ENCODE results near the gene HS3ST4. TPM values are rescaled to one million over a fixed set of nuclear protein-coding genes. Genes with fewer than 3 reads are reported as not detected.

Gene HS3ST4
- total and polyA plus RNA-seq, 2 experiments from 2014 or later, result 0.44 to 2.1 TPM

DNA sequence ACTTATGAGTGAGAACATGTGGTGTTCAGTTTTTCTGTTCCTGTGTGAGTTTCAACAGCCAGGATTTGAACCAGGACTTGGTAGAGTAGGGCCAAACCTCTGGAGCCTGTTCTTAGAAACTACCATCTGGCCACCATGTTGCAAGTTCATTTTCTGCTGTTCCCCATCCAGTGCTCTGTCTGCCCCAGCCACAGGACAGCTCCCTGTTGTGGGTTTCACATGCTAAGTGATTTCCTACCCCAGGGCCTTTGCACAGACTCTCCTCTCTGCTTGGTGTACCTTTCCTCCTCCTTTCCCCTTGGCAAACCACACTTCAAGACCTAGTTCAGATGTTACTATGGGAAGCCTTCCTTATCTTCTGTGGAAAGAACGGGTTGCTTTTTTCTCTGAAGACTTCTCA is 79.5 kb downstream of the HS3ST4 start:
- Histone ChIP-seq H2AFZ (no peak overlapping the region), H3K27me3 (ENCODE audit: insufficient read depth) (no peaks in the 10 kb centered on the region), H4K20me1 (replicated peaks; ENCODE audit: insufficient read depth) (no peaks in the 10 kb centered on the region), H3K4me2 (no peak overlapping the region), H3K27ac (ENCODE audit: low read depth) (no peak overlapping the region), H3K4me3 (no peak overlapping the region), H3K9me2 (ENCODE audit: insufficient read depth) (no peaks in the 10 kb centered on the region), H3K4me1 (ENCODE audit: insufficient read depth) (no peaks in the 10 kb centered on the region), H3F3A (replicated peaks; ENCODE audit: low read depth) (no peaks in the 10 kb centered on the region), H3K36me3 (ENCODE audit: insufficient read depth) (no peaks in the 10 kb centered on the region), H3K79me2 (replicated peaks; ENCODE audit: insufficient read depth) (no peaks in the 10 kb centered on the region)
- Mint-ChIP-seq H3K9me3 (peaks cover 84% of the 10 kb centered on the region), H3K27ac (no peak overlapping the region), H3K27me3 (ENCODE audit: insufficient read depth, low read depth, poor library complexity) (peaks cover 3% of the 10 kb centered on the region), H3K36me3 (ENCODE audit: low read depth) (peaks cover 11% of the 10 kb centered on the region; the same call in 2 of the 3 replicates), H3K4me1 (peaks cover 8% of the 10 kb centered on the region), H3K4me3 (no peak overlapping the region)
- ATAC-seq, result no peak
- no peak for DNase-seq (ENCODE audit: low spot score)
- no peak for TF ChIP-seq JUNB (IDR thresholded peaks at IDR 0.05; ENCODE audit: unreplicated experiment)
- TF ChIP-seq EZH2phosphoT487 (IDR thresholded peaks at IDR 0.05; ENCODE audit: unreplicated experiment), result no peak
- no peak for TF ChIP-seq CREB1 (CRISPR knock-in tag; IDR thresholded peaks at IDR 0.05; ENCODE audit: low read depth)
- no peak for TF ChIP-seq NANOG (IDR thresholded peaks at IDR 0.05; ENCODE audit: borderline replicate concordance)
- TF ChIP-seq ZNF114 (CRISPR knock-in tag; IDR thresholded peaks at IDR 0.05), result no peak
- no peak for TF ChIP-seq STAT1 (IDR thresholded peaks at IDR 0.05; ENCODE audit: unreplicated experiment)
- TF ChIP-seq, protein P1, sequence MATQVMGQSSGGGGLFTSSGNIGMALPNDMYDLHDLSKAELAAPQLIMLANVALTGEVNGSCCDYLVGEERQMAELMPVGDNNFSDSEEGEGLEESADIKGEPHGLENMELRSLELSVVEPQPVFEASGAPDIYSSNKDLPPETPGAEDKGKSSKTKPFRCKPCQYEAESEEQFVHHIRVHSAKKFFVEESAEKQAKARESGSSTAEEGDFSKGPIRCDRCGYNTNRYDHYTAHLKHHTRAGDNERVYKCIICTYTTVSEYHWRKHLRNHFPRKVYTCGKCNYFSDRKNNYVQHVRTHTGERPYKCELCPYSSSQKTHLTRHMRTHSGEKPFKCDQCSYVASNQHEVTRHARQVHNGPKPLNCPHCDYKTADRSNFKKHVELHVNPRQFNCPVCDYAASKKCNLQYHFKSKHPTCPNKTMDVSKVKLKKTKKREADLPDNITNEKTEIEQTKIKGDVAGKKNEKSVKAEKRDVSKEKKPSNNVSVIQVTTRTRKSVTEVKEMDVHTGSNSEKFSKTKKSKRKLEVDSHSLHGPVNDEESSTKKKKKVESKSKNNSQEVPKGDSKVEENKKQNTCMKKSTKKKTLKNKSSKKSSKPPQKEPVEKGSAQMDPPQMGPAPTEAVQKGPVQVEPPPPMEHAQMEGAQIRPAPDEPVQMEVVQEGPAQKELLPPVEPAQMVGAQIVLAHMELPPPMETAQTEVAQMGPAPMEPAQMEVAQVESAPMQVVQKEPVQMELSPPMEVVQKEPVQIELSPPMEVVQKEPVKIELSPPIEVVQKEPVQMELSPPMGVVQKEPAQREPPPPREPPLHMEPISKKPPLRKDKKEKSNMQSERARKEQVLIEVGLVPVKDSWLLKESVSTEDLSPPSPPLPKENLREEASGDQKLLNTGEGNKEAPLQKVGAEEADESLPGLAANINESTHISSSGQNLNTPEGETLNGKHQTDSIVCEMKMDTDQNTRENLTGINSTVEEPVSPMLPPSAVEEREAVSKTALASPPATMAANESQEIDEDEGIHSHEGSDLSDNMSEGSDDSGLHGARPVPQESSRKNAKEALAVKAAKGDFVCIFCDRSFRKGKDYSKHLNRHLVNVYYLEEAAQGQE (IDR thresholded peaks at IDR 0.05; ENCODE audit: unreplicated experiment), result no peak
- TF ChIP-seq EZH2 (IDR thresholded peaks at IDR 0.05; ENCODE audit: low read depth, unreplicated experiment), result no peak
- TF ChIP-seq ZNF331 (CRISPR knock-in tag; IDR thresholded peaks at IDR 0.05; ENCODE audit: low read depth), result no peak
- TF ChIP-seq, protein P2, sequence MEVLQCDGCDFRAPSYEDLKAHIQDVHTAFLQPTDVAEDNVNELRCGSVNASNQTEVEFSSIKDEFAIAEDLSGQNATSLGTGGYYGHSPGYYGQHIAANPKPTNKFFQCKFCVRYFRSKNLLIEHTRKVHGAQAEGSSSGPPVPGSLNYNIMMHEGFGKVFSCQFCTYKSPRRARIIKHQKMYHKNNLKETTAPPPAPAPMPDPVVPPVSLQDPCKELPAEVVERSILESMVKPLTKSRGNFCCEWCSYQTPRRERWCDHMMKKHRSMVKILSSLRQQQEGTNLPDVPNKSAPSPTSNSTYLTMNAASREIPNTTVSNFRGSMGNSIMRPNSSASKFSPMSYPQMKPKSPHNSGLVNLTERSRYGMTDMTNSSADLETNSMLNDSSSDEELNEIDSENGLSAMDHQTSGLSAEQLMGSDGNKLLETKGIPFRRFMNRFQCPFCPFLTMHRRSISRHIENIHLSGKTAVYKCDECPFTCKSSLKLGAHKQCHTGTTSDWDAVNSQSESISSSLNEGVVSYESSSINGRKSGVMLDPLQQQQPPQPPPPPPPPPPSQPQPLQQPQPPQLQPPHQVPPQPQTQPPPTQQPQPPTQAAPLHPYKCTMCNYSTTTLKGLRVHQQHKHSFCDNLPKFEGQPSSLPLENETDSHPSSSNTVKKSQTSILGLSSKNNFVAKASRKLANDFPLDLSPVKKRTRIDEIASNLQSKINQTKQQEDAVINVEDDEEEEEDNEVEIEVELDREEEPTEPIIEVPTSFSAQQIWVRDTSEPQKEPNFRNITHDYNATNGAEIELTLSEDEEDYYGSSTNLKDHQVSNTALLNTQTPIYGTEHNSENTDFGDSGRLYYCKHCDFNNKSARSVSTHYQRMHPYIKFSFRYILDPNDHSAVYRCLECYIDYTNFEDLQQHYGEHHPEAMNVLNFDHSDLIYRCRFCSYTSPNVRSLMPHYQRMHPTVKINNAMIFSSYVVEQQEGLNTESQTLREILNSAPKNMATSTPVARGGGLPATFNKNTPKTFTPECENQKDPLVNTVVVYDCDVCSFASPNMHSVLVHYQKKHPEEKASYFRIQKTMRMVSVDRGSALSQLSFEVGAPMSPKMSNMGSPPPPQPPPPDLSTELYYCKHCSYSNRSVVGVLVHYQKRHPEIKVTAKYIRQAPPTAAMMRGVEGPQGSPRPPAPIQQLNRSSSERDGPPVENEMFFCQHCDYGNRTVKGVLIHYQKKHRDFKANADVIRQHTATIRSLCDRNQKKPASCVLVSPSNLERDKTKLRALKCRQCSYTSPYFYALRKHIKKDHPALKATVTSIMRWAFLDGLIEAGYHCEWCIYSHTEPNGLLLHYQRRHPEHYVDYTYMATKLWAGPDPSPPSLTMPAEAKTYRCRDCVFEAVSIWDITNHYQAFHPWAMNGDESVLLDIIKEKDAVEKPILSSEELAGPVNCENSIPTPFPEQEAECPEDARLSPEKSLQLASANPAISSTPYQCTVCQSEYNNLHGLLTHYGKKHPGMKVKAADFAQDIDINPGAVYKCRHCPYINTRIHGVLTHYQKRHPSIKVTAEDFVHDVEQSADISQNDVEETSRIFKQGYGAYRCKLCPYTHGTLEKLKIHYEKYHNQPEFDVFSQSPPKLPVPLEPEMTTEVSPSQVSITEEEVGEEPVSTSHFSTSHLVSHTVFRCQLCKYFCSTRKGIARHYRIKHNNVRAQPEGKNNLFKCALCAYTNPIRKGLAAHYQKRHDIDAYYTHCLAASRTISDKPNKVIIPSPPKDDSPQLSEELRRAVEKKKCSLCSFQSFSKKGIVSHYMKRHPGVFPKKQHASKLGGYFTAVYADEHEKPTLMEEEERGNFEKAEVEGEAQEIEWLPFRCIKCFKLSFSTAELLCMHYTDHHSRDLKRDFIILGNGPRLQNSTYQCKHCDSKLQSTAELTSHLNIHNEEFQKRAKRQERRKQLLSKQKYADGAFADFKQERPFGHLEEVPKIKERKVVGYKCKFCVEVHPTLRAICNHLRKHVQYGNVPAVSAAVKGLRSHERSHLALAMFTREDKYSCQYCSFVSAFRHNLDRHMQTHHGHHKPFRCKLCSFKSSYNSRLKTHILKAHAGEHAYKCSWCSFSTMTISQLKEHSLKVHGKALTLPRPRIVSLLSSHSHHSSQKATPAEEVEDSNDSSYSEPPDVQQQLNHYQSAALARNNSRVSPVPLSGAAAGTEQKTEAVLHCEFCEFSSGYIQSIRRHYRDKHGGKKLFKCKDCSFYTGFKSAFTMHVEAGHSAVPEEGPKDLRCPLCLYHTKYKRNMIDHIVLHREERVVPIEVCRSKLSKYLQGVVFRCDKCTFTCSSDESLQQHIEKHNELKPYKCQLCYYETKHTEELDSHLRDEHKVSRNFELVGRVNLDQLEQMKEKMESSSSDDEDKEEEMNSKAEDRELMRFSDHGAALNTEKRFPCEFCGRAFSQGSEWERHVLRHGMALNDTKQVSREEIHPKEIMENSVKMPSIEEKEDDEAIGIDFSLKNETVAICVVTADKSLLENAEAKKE (CRISPR knock-in tag; IDR thresholded peaks at IDR 0.05), result no peak
- TF ChIP-seq, protein P3, sequence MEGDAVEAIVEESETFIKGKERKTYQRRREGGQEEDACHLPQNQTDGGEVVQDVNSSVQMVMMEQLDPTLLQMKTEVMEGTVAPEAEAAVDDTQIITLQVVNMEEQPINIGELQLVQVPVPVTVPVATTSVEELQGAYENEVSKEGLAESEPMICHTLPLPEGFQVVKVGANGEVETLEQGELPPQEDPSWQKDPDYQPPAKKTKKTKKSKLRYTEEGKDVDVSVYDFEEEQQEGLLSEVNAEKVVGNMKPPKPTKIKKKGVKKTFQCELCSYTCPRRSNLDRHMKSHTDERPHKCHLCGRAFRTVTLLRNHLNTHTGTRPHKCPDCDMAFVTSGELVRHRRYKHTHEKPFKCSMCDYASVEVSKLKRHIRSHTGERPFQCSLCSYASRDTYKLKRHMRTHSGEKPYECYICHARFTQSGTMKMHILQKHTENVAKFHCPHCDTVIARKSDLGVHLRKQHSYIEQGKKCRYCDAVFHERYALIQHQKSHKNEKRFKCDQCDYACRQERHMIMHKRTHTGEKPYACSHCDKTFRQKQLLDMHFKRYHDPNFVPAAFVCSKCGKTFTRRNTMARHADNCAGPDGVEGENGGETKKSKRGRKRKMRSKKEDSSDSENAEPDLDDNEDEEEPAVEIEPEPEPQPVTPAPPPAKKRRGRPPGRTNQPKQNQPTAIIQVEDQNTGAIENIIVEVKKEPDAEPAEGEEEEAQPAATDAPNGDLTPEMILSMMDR (conservative IDR thresholded peaks at IDR 0.05; ENCODE audit: low read depth in 2 of 2), result no peak
- no peak for TF ChIP-seq POLR2AphosphoS5 (IDR thresholded peaks at IDR 0.05; ENCODE audit: low read depth)
- TF ChIP-seq, protein P4, sequence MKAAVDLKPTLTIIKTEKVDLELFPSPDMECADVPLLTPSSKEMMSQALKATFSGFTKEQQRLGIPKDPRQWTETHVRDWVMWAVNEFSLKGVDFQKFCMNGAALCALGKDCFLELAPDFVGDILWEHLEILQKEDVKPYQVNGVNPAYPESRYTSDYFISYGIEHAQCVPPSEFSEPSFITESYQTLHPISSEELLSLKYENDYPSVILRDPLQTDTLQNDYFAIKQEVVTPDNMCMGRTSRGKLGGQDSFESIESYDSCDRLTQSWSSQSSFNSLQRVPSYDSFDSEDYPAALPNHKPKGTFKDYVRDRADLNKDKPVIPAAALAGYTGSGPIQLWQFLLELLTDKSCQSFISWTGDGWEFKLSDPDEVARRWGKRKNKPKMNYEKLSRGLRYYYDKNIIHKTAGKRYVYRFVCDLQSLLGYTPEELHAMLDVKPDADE (IDR thresholded peaks at IDR 0.05), result no peak
